WERI-Rb-1 (cell line): Measurements from ENCODE around the gene MNAT1.

Experiments used
- DNase-seq: peaks from one replicate; pipeline ENCODE4 v3.0.0-alpha.2; 2020
- H3K27ac ChIP-seq: fragments of 250-450 bp; sonication (Bioruptor Pico); 2 replicates; pipeline ENCODE4 v1.5.1; 2020; ENCODE audit warnings: mild to moderate bottlenecking, moderate library complexity
- H3K27me3 ChIP-seq: fragments of 250-450 bp; sonication (Bioruptor Pico); 2 replicates; pipeline ENCODE4 v1.5.1; 2021; ENCODE audit warnings: mild to moderate bottlenecking, low read depth, moderate library complexity; ENCODE audit not compliant: insufficient read depth, severe bottlenecking
- H3K36me3 ChIP-seq: fragments of 250-450 bp; sonication (Bioruptor Pico); 2 replicates; pipeline ENCODE4 v1.5.1; 2020; ENCODE audit warnings: mild to moderate bottlenecking, moderate library complexity
- H3K4me3 ChIP-seq: 2 replicates; pipeline ENCODE4 v1.5.1; 2011; ENCODE audit warnings: low read depth, mild to moderate bottlenecking, control low read depth, low read length
- H3K9me3 ChIP-seq: fragments of 250-450 bp; sonication (Bioruptor Pico); 2 replicates; pipeline ENCODE4 v1.5.1; 2021; ENCODE audit warnings: mild to moderate bottlenecking, moderate library complexity; ENCODE audit not compliant: severe bottlenecking
- CTCF ChIP-seq: IDR thresholded peaks from 2 replicates; pipeline ENCODE4 v1.5.1; 2011; ENCODE audit warnings: low read depth, mild to moderate bottlenecking, control low read depth, inconsistent platforms, low read length

Gene MNAT1

DNA sequence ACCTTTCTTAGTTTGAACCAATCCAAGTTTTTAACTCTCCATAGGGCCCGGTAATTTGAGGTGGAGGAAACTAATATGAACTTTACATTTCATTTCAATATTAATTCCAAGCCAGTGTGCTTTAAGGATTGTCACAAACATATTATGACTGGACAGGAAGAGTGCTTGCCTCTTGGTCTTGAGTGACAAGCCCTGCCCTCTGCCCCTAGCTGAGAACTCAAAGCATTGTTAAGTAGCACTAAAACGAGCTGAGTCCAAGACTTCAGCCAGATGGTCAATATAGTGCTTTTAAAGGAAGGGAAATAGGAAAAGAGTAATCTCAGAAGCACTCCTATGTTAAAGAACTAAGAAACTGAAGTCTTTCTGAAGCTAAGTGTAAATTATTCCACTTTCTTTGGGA lies 229.2 kb downstream of the MNAT1 start:
- TF ChIP-seq CTCF, result no peak
- Histone ChIP-seq H3K36me3 (no peaks in the 10 kb centered on the region), H3K4me3 (no peak overlapping the region), H3K27ac (no peak overlapping the region), H3K27me3 (no peaks in the 10 kb centered on the region), H3K9me3 (no peaks in the 10 kb centered on the region)
- DNase-seq, result no peak

DNA sequence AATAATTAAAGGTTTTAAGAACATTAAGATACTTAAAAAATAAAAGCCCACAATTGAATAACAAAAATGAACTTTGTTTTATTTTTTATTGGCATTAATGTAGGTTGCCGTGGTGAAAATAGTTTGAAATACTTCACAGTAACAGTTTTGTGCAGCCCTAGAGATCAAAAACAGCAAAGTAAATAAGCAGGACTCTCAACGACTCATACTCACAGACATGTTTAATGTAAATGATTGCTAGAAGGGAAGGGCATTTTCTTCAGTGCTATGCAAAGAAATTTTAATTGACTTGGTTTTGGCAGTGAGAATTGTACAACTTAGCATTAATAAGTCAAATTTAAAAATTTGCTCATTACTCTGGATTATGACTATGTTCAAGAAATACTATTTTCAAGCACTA lies 230.3 kb downstream of the MNAT1 start:
- no peaks in the 10 kb centered on the region for H3K27me3 ChIP-seq
- no peaks in the 10 kb centered on the region for H3K9me3 ChIP-seq
- H3K36me3 ChIP-seq, result no peaks in the 10 kb centered on the region
- no peak for DNase-seq
- H3K4me3 ChIP-seq, result no peak overlapping the region
- no peak for TF ChIP-seq CTCF
- H3K27ac ChIP-seq, result no peak overlapping the region

DNA sequence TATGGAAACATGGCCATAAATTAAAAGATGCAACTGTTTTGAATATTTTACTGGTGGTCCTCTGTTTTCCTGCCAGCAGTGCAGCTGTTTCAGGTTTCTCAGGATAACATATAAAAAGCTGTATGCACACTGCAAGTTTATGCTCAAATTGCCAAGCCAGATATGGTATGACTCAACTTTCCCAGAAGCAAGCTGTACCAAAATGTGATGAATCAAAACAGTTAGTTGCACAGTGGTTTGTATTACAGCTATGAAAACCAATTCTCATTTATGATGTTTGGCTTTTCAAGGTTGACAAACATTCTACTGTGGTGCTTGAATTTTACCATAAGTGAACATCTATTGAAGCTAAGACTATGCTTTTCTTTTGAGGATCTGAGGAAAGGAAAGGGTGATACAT lies 230.8 kb downstream of the MNAT1 start:
- Histone ChIP-seq H3K4me3 (no peak overlapping the region), H3K27me3 (no peaks in the 10 kb centered on the region), H3K36me3 (no peaks in the 10 kb centered on the region), H3K9me3 (no peaks in the 10 kb centered on the region), H3K27ac (no peak overlapping the region)
- TF ChIP-seq CTCF, result no peak
- DNase-seq, result no peak

- H3K36me3 ChIP-seq, result no peaks in the 10 kb centered on the region
- no peak overlapping the region for H3K4me3 ChIP-seq
- no peak for TF ChIP-seq CTCF
- no peak for DNase-seq
- H3K27me3 ChIP-seq, result no peaks in the 10 kb centered on the region
- H3K27ac ChIP-seq, result no peak overlapping the region
- no peaks in the 10 kb centered on the region for H3K9me3 ChIP-seq
Measured at GRCh38 chr14:60968099-60968498, 233.5 kb downstream of the MNAT1 start.

DNA sequence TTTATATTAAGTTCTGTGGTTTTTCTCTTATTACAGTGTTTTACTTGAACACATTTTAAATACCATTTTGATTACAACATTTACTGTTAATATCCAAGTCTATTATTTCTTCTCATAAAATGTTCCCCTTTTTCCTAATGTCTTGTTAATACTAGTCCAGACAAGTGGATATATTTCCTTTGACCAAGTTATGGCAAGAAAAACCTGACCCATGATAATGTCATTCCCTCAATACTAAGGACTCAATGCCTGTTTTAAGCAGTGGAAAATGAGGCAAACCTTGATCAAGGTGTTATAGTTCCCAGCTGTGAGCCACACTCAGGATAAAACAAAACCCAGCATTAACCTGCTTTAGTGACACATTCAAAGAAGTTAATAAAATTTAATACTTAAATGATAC lies 234.1 kb downstream of the MNAT1 start:
- Histone ChIP-seq H3K27ac (no peak overlapping the region), H3K9me3 (no peaks in the 10 kb centered on the region), H3K4me3 (no peak overlapping the region), H3K36me3 (no peaks in the 10 kb centered on the region), H3K27me3 (no peaks in the 10 kb centered on the region)
- no peak for DNase-seq
- TF ChIP-seq CTCF, result no peak

DNA sequence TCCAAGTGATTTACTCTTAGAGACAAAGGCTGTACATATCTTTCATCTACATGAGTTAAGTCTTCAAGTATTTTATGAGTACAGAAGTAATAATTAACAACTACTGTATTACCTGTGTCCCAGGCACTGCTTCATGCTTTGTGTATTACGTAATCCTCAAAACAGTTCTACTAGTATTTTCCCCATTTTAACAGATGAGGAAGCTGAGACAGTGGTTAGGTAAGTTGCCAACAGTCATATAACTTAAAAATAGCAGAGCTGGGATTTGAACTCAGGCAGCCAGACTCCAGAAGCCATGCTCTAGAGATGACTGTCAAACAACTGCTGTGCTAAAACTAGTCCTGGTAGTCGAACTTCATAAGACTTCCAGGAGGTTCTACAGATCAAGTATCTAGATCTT lies 235.6 kb downstream of the MNAT1 start:
- Histone ChIP-seq H3K9me3 (no peaks in the 10 kb centered on the region), H3K27ac (no peak overlapping the region), H3K27me3 (no peaks in the 10 kb centered on the region), H3K36me3 (peaks cover 3% of the 10 kb centered on the region), H3K4me3 (no peak overlapping the region)
- TF ChIP-seq CTCF, result no peak
- no peak for DNase-seq
